Left lung (tissue), 10 donors: ENCODE data around the gene COX19. TPM values are rescaled to one million over a fixed set of nuclear protein-coding genes. Genes with fewer than 3 reads are reported as not detected.

Source experiments
- ATAC-seq: fragments of 200-7000 bp; cut with Tn5 transposase; one replicate; pipeline ENCODE4 v1.9.1; 2020; ENCODE audit warnings: moderate library complexity
- DNase-seq, 4 donors: peaks; one replicate each; pipeline ENCODE4 v3.0.0-alpha.2; 2013 to 2020
- H3K27ac ChIP-seq, 2 donors: fragments of 200-600 bp; sonication (generic) in 1 of 2; one replicate each; pipeline versions ENCODE4 v1.5.0 to v1.8.0; 2020 to 2021
- H3K27me3 ChIP-seq, 2 donors: fragments of 200-600 bp; sonication (generic) in 1 of 2; one replicate each; pipeline versions ENCODE4 v1.5.0 to v1.8.0; 2020 to 2021
- H3K36me3 ChIP-seq, 2 donors: fragments of 200-600 bp; sonication (generic) in 1 of 2; one replicate each; pipeline versions ENCODE4 v1.5.0 to v1.8.0; 2020 to 2021
- H3K4me1 ChIP-seq, 2 donors: fragments of 200-600 bp; one replicate each; pipeline ENCODE4 v1.8.0; 2021
- H3K4me3 ChIP-seq, 2 donors: fragments of 200-600 bp; sonication (generic) in 1 of 2; one replicate each; pipeline versions ENCODE4 v1.5.0 to v1.8.0; 2020 to 2021; ENCODE audit warnings: mild to moderate bottlenecking in 1 of 2
- H3K9me3 ChIP-seq, 2 donors: fragments of 200-600 bp; sonication (generic) in 1 of 2; one replicate each; pipeline versions ENCODE4 v1.5.0 to v1.8.0; 2020 to 2021
- CTCF ChIP-seq, 2 donors: fragments of 200-600 bp; sonication (generic) in 1 of 2; IDR thresholded peaks; one replicate each; pipeline versions ENCODE4 v1.5.0 to v1.8.0; 2021; ENCODE audit warnings: antibody characterized with exemption in 2 of 2
- intact Hi-C, 2 donors: fragments of 100-400 bp; cut with DNase I; formaldehyde crosslinking; loops; one replicate each; pipeline versions ENCODE4 v1.11.2 to v1.14.2; 2022
- polyA plus RNA-seq, 6 donors: library from polyadenylated mRNA; unstranded; fragments of 120-200 nt; gene quantifications; one replicate each; pipeline ENCODE4 v1.2.1, GENCODE V29; 2013; ENCODE audit not compliant: insufficient read length in 6 of 6
- total RNA-seq, 2 donors: library from RNA; stranded (reverse); fragmentation: NEBNext Ultra II Directional; extraction: Animal tissue kit (Norgen Biotek cat#: 25700); gene quantifications; one replicate each; pipeline ENCODE4 v1.2.1, GENCODE V29; 2021
- donor health status: DM: no; HTN: yes; CAD: no.
- donor health status: DM: no; HTN: no; CAD: no.

The COX19 gene
- total and polyA plus RNA-seq, 8 donors, result 9.1 to 18.1 (median 16.4) TPM

- ATAC-seq (no peak), DNase-seq (peak in 2 of 4 donors; percentile 24 to 37)
- no peaks in the 10 kb centered on the region for H3K9me3 ChIP-seq
- no peak overlapping the region for H3K4me3 ChIP-seq
- no peak for TF ChIP-seq CTCF (IDR thresholded peaks at IDR 0.05)
- H3K4me1 ChIP-seq, result peaks cover 0 to 52% of the 10 kb centered on the region in 2 donors
- intact Hi-C loops, result no loop called here
- no peaks in the 10 kb centered on the region for H3K27me3 ChIP-seq
- H3K27ac ChIP-seq, result no peak overlapping the region
- H3K36me3 ChIP-seq, result peaks cover 0 to 6% of the 10 kb centered on the region in 2 donors
Measured at GRCh38 chr7:929311-929711, 46.0 kb downstream of the COX19 start.

GRCh38 chr7:927031-927671, 48.2 kb downstream of the COX19 start:
- DNase-seq (peak in 2 of 4 donors; percentile 27 to 68), ATAC-seq (no peak)
- no peak for TF ChIP-seq CTCF (IDR thresholded peaks at IDR 0.05)
- Histone ChIP-seq H3K4me3 (no peak overlapping the region), H3K9me3 (no peaks in the 10 kb centered on the region), H3K4me1 (peaks cover 0 to 69% of the 10 kb centered on the region in 2 donors), H3K27me3 (peaks cover 0 to 3% of the 10 kb centered on the region in 2 donors), H3K36me3 (peaks cover 0 to 5% of the 10 kb centered on the region in 2 donors), H3K27ac (no peak overlapping the region)
- intact Hi-C loops, result no loop called here

GRCh38 chr7:926061-927030, 49.0 kb downstream of the COX19 start:
- no peaks in the 10 kb centered on the region for H3K9me3 ChIP-seq
- H3K27me3 ChIP-seq, result peaks cover 0 to 9% of the 10 kb centered on the region in 2 donors
- H3K36me3 ChIP-seq, result peaks cover 0 to 5% of the 10 kb centered on the region in 2 donors
- intact Hi-C loops, result no loop called here
- DNase-seq (peak in 2 of 4 donors; percentile 28 to 69), ATAC-seq (no peak)
- H3K27ac ChIP-seq, result no peak overlapping the region
- TF ChIP-seq CTCF (IDR thresholded peaks at IDR 0.05), result no peak
- no peak overlapping the region for H3K4me3 ChIP-seq
- H3K4me1 ChIP-seq, result peaks cover 0 to 68% of the 10 kb centered on the region in 2 donors

- DNase-seq (peak in 3 of 4 donors; percentile 37 to 80 (median 45)), ATAC-seq (no peak)
- H3K27me3 ChIP-seq, result peaks cover 0 to 9% of the 10 kb centered on the region in 2 donors
- no peak overlapping the region for H3K27ac ChIP-seq
- no peaks in the 10 kb centered on the region for H3K9me3 ChIP-seq
- no peak for TF ChIP-seq CTCF (IDR thresholded peaks at IDR 0.05)
- H3K4me1 ChIP-seq, result peaks cover 0 to 60% of the 10 kb centered on the region in 2 donors
- peaks cover 0 to 5% of the 10 kb centered on the region in 2 donors for H3K36me3 ChIP-seq
- H3K4me3 ChIP-seq, result no peak overlapping the region
- intact Hi-C loops, result no loop called here
Measured at GRCh38 chr7:925601-926000, 49.7 kb downstream of the COX19 start.
